ENCODE data around the gene XYLT2.
A peak's percentile ranks its signal among the peaks of the same experiment; 100 is the strongest.
"Not testable (repeated sequence)": the region's sequence is repeated elsewhere in the genome, so short reads cannot be mapped to it uniquely, and the experiment has no call there.

The XYLT2 gene
- long read RNA-seq, transcript XYLT2-201 (11 exons, 3,507 nt): major isoform, 26 of 35 reads
- long read RNA-seq, partial matches to known transcripts: 5 of 35 reads
- long read RNA-seq, other reads (novel, unspliced or antisense): 4 of 35 reads

DNA sequence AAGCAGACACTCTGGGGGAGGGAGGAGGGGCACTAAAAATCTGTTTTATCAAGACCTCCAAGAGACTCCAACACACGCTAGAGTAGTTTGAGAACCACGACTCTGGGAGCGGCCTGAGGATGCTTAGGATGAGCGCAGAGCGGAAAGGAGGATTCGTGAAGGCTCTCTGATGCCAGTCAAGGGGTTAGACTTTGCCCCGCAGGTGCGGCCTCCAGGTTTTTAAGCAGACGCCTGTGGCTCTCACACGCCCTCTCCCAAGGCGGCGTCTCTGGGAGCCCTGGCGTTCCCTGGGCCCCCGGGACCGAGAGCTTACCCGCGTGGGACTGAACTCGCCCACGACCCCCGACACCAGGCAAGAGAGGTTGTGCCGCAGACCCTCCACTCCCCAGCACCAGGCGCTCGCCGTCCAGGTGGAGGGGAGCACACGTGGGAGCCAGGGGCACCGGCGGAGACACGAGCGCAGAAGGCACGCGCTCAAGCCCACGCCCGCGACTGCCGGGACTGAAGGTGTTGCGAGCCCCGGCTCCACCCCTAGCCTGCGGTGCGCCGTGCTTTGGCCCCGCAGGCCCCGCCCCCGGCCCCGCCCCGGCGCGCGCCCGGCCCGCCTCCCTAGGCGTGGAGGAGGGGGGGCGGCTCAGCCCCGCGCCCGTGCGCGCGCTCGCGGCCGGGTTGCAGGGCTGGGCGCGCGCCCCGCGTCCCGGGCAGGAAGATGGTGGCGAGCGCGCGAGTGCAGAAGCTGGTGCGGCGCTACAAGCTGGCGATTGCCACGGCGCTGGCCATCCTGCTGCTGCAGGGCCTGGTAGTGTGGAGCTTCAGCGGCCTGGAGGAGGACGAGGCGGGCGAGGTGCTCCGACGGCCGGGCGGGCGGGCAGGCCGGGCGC, at the start of gene XYLT2:
TSS of gene XYLT2 (plus strand) at position 695 of the 881 bp plus-strand sequence. CDS start at position 710, 15 bp downstream.
- H3K4me3 ChIP-seq (replicated peaks; ENCODE audit: insufficient read depth, low read length): peak within 1 kb of the TSS; percentile 60
- peak; percentile 79 to 85 for DNase-seq (ENCODE audit: low read depth in 1 of 2, low spot score in 1 of 2)
- TF ChIP-seq GABPA (IDR thresholded peaks at IDR 0.05; ENCODE audit: low read depth) (no peak), POLR2AphosphoS5 (IDR thresholded peaks at IDR 0.05; ENCODE audit: low read depth) (peak; percentile 83)
- TF ChIP-seq, protein P1, sequence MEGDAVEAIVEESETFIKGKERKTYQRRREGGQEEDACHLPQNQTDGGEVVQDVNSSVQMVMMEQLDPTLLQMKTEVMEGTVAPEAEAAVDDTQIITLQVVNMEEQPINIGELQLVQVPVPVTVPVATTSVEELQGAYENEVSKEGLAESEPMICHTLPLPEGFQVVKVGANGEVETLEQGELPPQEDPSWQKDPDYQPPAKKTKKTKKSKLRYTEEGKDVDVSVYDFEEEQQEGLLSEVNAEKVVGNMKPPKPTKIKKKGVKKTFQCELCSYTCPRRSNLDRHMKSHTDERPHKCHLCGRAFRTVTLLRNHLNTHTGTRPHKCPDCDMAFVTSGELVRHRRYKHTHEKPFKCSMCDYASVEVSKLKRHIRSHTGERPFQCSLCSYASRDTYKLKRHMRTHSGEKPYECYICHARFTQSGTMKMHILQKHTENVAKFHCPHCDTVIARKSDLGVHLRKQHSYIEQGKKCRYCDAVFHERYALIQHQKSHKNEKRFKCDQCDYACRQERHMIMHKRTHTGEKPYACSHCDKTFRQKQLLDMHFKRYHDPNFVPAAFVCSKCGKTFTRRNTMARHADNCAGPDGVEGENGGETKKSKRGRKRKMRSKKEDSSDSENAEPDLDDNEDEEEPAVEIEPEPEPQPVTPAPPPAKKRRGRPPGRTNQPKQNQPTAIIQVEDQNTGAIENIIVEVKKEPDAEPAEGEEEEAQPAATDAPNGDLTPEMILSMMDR (IDR thresholded peaks at IDR 0.05; ENCODE audit: insufficient read depth, low read length): no peak
- peak within 1 kb of the TSS; percentile 71 for H3K27ac ChIP-seq (replicated peaks)
- H3K27me3 ChIP-seq (ENCODE audit: insufficient read depth, poor library complexity, severe bottlenecking): no peaks in the 10 kb centered on the region

DNA sequence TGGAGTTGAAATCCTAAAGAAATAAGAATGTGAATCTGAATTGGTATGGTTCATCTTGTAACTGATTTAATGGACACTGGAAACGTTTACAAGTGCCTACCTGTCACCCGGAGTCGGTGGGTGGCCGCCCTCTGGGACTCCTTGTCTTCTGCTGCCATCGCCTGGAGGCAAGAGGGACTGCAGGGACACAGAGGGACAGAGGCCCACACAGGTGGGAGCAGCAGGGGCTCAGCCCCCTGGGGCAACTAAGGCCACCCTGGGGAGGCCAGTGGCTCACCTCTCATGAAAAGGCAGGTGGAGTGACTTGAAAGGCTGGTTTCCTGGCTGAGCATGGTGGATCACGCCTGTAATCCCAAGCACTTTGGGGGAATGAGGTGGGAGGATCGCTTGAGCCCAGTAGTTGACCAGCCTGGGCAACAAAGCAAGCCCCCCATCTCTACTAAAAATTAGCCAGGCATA, 48.5 kb upstream of the XYLT2 start:
- H3K27ac ChIP-seq (replicated peaks): no peak overlapping the region
- peak in 1 of 2 experiments; percentile 76 for DNase-seq (ENCODE audit: low read depth in 1 of 2, low spot score in 1 of 2)
- no peaks in the 10 kb centered on the region for H3K27me3 ChIP-seq (ENCODE audit: insufficient read depth, poor library complexity, severe bottlenecking)
- TF ChIP-seq, protein P1 (IDR thresholded peaks at IDR 0.05; ENCODE audit: insufficient read depth, low read length): peak; percentile 85
- no peak for TF ChIP-seq GABPA (IDR thresholded peaks at IDR 0.05; ENCODE audit: low read depth)
- no peak overlapping the region for H3K4me3 ChIP-seq (replicated peaks; ENCODE audit: insufficient read depth, low read length)

DNA sequence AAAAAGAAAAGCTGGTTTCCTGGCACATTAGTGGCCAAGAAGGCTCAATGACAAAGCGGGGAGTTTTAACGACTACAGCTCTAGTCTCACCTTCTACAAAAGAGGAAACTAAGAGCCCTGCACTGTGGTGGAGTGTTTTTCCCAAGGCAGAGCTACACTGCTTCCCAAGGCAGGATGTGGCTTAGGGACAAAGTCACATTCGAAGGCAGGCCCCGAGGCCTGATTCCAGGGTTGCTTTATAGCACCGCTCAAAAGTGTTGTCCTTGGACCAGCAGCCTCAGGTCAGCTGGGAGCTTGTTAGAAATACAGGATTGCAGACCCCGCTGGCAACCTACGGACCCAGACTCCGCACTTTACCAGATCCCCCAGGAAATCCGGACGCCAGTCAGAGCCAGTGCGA, 47.9 kb upstream of the XYLT2 start:
- no peak for DNase-seq (ENCODE audit: low read depth in 1 of 2, low spot score in 1 of 2)
- Histone ChIP-seq H3K27ac (replicated peaks) (no peak overlapping the region), H3K4me3 (replicated peaks; ENCODE audit: insufficient read depth, low read length) (no peak overlapping the region), H3K27me3 (ENCODE audit: insufficient read depth, poor library complexity, severe bottlenecking) (no peaks in the 10 kb centered on the region)
- TF ChIP-seq SPI1 (IDR thresholded peaks at IDR 0.05; ENCODE audit: borderline replicate concordance, low read depth) (no peak), GABPA (IDR thresholded peaks at IDR 0.05; ENCODE audit: low read depth) (no peak), POLR2AphosphoS5 (IDR thresholded peaks at IDR 0.05; ENCODE audit: low read depth) (no peak)
- TF ChIP-seq, protein P1 (IDR thresholded peaks at IDR 0.05; ENCODE audit: insufficient read depth, low read length): no peak
- TF ChIP-seq, protein P2, sequence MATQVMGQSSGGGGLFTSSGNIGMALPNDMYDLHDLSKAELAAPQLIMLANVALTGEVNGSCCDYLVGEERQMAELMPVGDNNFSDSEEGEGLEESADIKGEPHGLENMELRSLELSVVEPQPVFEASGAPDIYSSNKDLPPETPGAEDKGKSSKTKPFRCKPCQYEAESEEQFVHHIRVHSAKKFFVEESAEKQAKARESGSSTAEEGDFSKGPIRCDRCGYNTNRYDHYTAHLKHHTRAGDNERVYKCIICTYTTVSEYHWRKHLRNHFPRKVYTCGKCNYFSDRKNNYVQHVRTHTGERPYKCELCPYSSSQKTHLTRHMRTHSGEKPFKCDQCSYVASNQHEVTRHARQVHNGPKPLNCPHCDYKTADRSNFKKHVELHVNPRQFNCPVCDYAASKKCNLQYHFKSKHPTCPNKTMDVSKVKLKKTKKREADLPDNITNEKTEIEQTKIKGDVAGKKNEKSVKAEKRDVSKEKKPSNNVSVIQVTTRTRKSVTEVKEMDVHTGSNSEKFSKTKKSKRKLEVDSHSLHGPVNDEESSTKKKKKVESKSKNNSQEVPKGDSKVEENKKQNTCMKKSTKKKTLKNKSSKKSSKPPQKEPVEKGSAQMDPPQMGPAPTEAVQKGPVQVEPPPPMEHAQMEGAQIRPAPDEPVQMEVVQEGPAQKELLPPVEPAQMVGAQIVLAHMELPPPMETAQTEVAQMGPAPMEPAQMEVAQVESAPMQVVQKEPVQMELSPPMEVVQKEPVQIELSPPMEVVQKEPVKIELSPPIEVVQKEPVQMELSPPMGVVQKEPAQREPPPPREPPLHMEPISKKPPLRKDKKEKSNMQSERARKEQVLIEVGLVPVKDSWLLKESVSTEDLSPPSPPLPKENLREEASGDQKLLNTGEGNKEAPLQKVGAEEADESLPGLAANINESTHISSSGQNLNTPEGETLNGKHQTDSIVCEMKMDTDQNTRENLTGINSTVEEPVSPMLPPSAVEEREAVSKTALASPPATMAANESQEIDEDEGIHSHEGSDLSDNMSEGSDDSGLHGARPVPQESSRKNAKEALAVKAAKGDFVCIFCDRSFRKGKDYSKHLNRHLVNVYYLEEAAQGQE (IDR thresholded peaks at IDR 0.05; ENCODE audit: insufficient replicate concordance, low read depth): no peak

DNA sequence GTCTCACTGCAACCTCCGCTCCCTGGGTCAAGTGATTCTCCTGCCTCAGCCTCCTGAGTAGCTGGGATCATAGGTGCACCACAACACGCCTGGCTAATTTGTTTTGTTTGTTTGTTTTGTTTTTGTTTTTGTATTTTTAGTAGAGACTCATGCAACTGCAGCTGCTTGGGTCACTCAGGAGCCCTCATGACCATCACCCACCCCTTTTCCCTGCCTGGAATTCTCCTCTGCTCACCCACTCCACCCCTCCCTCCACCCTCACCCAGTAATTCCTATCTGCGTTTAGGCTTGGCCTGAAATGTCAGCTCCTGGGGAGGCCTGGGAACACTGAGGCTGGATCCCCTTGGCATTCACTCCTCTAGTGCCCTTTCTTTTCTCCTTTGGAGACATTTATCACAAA, 46.1 kb upstream of the XYLT2 start:
- TF ChIP-seq SPI1 (IDR thresholded peaks at IDR 0.05; ENCODE audit: borderline replicate concordance, low read depth): no peak
- TF ChIP-seq, protein P2 (IDR thresholded peaks at IDR 0.05; ENCODE audit: insufficient replicate concordance, low read depth): no peak
- Histone ChIP-seq H3K4me3 (replicated peaks; ENCODE audit: insufficient read depth, low read length) (no peak overlapping the region), H3K27ac (replicated peaks) (no peak overlapping the region), H3K27me3 (ENCODE audit: insufficient read depth, poor library complexity, severe bottlenecking) (no peaks in the 10 kb centered on the region)
- no peak for DNase-seq (ENCODE audit: low read depth in 1 of 2, low spot score in 1 of 2)

DNA sequence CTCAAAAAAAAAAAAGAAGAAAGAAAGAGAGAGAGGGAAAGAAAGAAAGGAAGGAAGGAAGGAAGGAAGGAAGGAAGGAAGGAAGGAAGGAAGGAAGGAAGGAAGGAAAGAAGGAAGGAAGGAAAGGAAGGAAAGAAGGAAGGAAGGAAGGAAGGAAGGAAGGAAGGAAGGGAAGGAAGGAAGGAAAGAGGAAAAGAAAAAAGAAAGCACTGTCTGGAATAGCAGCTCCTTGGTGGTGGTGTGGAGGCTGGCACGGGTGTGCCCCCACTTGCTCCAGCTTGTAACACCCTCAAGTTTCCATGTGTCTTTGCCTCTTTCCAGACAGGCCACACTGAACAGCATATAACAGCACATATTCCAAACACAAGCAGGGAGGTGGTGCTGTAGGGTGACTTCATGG, 45.1 kb upstream of the XYLT2 start:
- H3K27ac ChIP-seq (replicated peaks); DNase-seq (ENCODE audit: low read depth in 1 of 2, low spot score in 1 of 2); H3K27me3 ChIP-seq (ENCODE audit: insufficient read depth, poor library complexity, severe bottlenecking); H3K4me3 ChIP-seq (replicated peaks; ENCODE audit: insufficient read depth, low read length): not testable (repeated sequence)

All from HL-60 (cell line).